HFFc6 (cell line): ENCODE results near the gene CCDC32. TPM values are rescaled to one million over a fixed set of nuclear protein-coding genes. Genes with fewer than 3 reads are reported as not detected.

Source experiments
- DNase-seq: peaks from one replicate; pipeline ENCODE4 v3.0.0-alpha.2; 2018
- H3K27ac Mint-ChIP-seq: 2 replicates; pipeline ENCODE4 v1.8.0; 2020; ENCODE audit warnings: mild to moderate bottlenecking, mixed read lengths
- H3K27me3 Mint-ChIP-seq: 2 replicates; pipeline ENCODE4 v1.8.0; 2021; ENCODE audit warnings: mild to moderate bottlenecking, moderate library complexity, mixed read lengths; ENCODE audit not compliant: insufficient read depth
- H3K36me3 Mint-ChIP-seq: 2 replicates; pipeline ENCODE4 v1.8.0; 2021; ENCODE audit warnings: low read depth, mixed read lengths
- H3K4me1 Mint-ChIP-seq: 2 replicates; pipeline ENCODE4 v1.8.0; 2020; ENCODE audit warnings: low read depth, mixed read lengths
- H3K4me3 Mint-ChIP-seq: 2 replicates; pipeline ENCODE4 v1.8.0; 2020; ENCODE audit warnings: mild to moderate bottlenecking, moderate library complexity, mixed read lengths
- H3K9me3 Mint-ChIP-seq: 2 replicates; pipeline ENCODE4 v1.8.0; 2020; ENCODE audit warnings: mild to moderate bottlenecking, mixed read lengths
- CTCF ChIP-seq: fragments of 200-600 bp; sonication (generic); IDR thresholded peaks from 2 replicates; pipeline ENCODE4 v1.5.0; 2021; ENCODE audit warnings: antibody characterized with exemption, mild to moderate bottlenecking
- total RNA-seq, 6 experiments: library from RNA; stranded (reverse); fragmentation: NEBNext Ultra II Directional; extraction: Animal tissue kit (Norgen Biotek cat#: 25700); gene quantifications; 2 replicates in 1 of 6; 3 replicates in 5 of 6; pipeline ENCODE4 v1.2.3, GENCODE V29; 2021

Gene CCDC32
- total RNA-seq, 6 experiments from 2014 or later: 17.6 to 21.4 (median 20.5) TPM

GRCh38 chr15:40516322-40516721 is 48.5 kb downstream of the CCDC32 start:
- Mint-ChIP-seq H3K27me3 (peaks cover 23% of the 10 kb centered on the region), H3K9me3 (no peaks in the 10 kb centered on the region), H3K4me3 (no peak overlapping the region), H3K4me1 (peaks cover 18% of the 10 kb centered on the region), H3K27ac (no peak overlapping the region), H3K36me3 (no peaks in the 10 kb centered on the region)
- no peak for DNase-seq
- TF ChIP-seq CTCF: no peak

GRCh38 chr15:40513609-40514008 is 51.2 kb downstream of the CCDC32 start:
- no peak for TF ChIP-seq CTCF
- no peaks in the 10 kb centered on the region for H3K9me3 Mint-ChIP-seq
- DNase-seq: no peak
- H3K36me3 Mint-ChIP-seq: no peaks in the 10 kb centered on the region
- H3K27ac Mint-ChIP-seq: no peak overlapping the region
- H3K4me3 Mint-ChIP-seq: no peak overlapping the region
- H3K27me3 Mint-ChIP-seq: peaks cover 27% of the 10 kb centered on the region
- peaks cover 19% of the 10 kb centered on the region for H3K4me1 Mint-ChIP-seq

- DNase-seq: no peak
- Mint-ChIP-seq H3K9me3 (no peaks in the 10 kb centered on the region), H3K27ac (no peak overlapping the region), H3K4me3 (peak overlapping the region; percentile 78), H3K4me1 (peaks cover 23% of the 10 kb centered on the region), H3K27me3 (peaks cover 29% of the 10 kb centered on the region), H3K36me3 (no peaks in the 10 kb centered on the region)
- TF ChIP-seq CTCF: no peak
Measured at GRCh38 chr15:40512440-40512839, 52.4 kb downstream of the CCDC32 start.

GRCh38 chr15:40511472-40512133 is 53.2 kb downstream of the CCDC32 start:
- no peak overlapping the region for H3K27ac Mint-ChIP-seq
- DNase-seq: peak; percentile 3

GRCh38 chr15:40511093-40511471 is 53.8 kb downstream of the CCDC32 start:
- Mint-ChIP-seq H3K27me3 (peaks cover 33% of the 10 kb centered on the region), H3K27ac (no peak overlapping the region)

More at GRCh38 chr15:40511472-40512133, 53.2 kb downstream of the CCDC32 start:
- Mint-ChIP-seq H3K36me3 (no peaks in the 10 kb centered on the region), H3K4me3 (peak overlapping the region; percentile 78), H3K9me3 (no peaks in the 10 kb centered on the region), H3K27me3 (peaks cover 29% of the 10 kb centered on the region), H3K4me1 (peaks cover 29% of the 10 kb centered on the region)
- TF ChIP-seq CTCF: no peak

More at GRCh38 chr15:40511093-40511471, 53.8 kb downstream of the CCDC32 start:
- Mint-ChIP-seq H3K36me3 (no peaks in the 10 kb centered on the region), H3K4me1 (peaks cover 32% of the 10 kb centered on the region), H3K9me3 (no peaks in the 10 kb centered on the region), H3K4me3 (peak overlapping the region; percentile 78)
- no peak for DNase-seq
- TF ChIP-seq CTCF: no peak
